Measurements from ENCODE around the gene CD84.
"Not testable (repeated sequence)": the region's sequence is repeated elsewhere in the genome, so short reads cannot be mapped to it uniquely, and the experiment has no call there.

Gene CD84

DNA sequence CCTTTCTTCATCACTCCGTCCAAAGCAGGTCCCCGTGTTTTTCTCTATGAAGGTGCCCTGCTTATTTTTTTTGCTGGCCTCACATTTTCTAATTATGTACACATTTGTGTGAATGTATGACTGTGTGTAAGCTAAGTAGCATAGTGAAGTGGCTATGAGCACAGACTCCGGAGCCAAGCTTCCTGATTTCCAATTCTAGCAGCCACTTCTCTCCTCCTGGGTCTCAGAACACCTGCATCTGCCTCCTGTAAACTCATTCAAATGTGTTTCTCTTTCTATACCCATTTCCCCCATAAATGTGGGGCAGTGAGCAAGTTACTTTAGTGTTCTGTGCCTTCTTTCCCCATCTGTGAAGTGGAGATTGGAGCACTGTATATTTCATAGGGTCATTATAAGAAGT is 58.3 kb downstream of the CD84 start:
- no peak for DNase-seq (ENCODE audit: low read depth in 2 of 2)
- H3K4me3 ChIP-seq (replicated peaks in 1 of 2; ENCODE audit: low read depth in 2 of 2, low read length in 2 of 2) = no peak overlapping the region
- TF ChIP-seq, protein P1, sequence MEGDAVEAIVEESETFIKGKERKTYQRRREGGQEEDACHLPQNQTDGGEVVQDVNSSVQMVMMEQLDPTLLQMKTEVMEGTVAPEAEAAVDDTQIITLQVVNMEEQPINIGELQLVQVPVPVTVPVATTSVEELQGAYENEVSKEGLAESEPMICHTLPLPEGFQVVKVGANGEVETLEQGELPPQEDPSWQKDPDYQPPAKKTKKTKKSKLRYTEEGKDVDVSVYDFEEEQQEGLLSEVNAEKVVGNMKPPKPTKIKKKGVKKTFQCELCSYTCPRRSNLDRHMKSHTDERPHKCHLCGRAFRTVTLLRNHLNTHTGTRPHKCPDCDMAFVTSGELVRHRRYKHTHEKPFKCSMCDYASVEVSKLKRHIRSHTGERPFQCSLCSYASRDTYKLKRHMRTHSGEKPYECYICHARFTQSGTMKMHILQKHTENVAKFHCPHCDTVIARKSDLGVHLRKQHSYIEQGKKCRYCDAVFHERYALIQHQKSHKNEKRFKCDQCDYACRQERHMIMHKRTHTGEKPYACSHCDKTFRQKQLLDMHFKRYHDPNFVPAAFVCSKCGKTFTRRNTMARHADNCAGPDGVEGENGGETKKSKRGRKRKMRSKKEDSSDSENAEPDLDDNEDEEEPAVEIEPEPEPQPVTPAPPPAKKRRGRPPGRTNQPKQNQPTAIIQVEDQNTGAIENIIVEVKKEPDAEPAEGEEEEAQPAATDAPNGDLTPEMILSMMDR (IDR thresholded peaks at IDR 0.05; ENCODE audit: low read depth, low read length) = no peak

DNA sequence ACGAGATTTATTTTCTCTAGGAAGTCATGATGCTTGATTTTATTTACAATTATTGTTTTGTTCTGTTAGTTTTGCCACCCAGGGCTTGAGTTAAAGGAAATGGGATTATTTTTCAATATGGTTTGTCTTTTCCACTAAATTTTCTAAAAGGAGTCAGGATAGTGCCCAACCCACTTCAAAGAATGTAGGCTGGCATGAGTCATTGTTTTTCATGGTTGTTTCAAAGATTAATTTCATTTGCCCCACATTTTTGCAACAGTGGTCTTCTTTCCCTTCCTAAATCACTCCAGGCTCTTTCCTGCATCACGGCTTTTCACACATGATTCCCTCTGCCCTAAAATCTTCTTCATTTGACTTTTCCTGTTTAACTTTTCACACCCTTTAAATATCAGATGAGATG is 58.7 kb downstream of the CD84 start:
- DNase-seq (ENCODE audit: low read depth in 2 of 2) = no peak
- H3K4me3 ChIP-seq (replicated peaks in 1 of 2; ENCODE audit: low read depth in 2 of 2, low read length in 2 of 2) = no peak overlapping the region
- TF ChIP-seq, protein P1 (IDR thresholded peaks at IDR 0.05; ENCODE audit: low read depth, low read length) = no peak

DNA sequence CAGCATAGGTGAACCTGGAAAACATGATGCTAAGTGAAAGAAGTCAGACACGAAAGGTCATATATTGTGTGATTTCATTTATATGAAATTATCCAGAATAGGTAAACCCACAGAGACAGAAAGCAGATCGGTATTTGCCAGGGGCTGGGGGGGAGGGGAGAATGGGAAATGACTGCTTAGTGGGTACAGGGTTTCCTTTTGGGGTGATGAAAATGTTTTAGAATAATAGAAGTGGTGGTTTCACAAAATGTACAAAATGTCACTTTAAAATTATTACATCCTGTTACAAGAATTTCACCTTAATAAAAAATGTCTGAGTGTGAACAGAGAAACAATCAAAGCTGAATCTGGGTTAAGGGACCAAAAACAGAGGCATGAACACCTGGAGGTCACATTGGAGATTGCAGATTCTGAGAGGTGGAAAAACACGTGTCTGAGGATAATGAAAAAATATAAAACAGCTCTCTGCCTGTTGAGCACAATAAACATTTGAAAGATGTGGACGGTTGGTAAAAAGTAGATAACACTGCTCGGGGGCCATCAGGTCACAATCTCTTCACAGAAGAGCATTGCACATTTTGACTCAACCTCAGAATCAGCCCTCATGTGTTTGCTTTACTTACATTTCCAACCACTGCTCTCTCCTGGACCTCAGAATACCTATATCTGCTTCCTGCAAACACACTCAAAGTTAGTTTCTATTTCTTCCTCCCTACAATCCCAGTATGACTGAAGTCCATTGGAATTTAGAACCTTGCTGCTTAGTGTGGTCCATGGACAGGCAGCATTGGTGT is 59.5 kb downstream of the CD84 start:
- no peak overlapping the region for H3K4me3 ChIP-seq (replicated peaks in 1 of 2; ENCODE audit: low read depth in 2 of 2, low read length in 2 of 2)
- TF ChIP-seq, protein P1 (IDR thresholded peaks at IDR 0.05; ENCODE audit: low read depth, low read length) = no peak
- DNase-seq (ENCODE audit: low read depth in 2 of 2) = no peak

DNA sequence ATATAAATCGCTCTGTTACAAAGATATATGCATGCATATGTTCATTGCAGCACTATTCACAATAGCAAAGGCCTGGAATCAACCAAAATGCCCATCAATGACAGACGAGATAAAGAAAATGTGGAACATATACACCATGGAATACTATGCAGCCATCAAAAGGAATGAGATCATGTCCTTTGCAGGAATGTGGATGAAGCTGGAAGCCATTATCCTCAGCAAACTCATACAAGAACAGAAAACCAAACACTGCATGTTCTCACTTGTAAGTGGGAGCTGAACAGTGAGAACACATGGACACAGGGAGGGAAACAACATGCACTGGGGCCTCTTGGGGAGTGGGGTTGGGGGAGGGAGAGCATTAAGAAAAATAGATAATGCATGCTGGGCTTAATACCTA is 61.8 kb downstream of the CD84 start:
- not testable (repeated sequence) for DNase-seq (ENCODE audit: low read depth in 2 of 2); H3K4me3 ChIP-seq (replicated peaks in 1 of 2; ENCODE audit: low read depth in 2 of 2, low read length in 2 of 2)

DNA sequence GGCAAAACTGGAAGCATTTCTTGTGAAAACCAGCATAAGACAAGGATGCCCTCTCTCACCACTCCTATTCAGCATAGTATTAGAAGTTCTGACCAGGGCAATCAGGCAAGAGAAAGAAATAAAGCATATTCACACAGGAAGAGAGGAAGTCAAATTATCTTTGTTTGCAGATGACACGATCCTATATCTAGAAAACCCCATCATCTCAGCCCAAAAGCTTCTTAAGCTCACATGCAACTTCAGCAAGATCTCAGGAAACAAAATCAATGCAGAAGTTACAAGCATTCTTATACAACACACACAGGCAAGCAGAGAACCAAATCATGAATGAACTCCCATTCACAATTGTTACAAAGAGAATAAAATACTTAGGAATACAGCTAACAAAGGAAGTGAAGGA is 63.4 kb downstream of the CD84 start:
- not testable (repeated sequence) for DNase-seq (ENCODE audit: low read depth in 2 of 2); H3K4me3 ChIP-seq (replicated peaks in 1 of 2; ENCODE audit: low read depth in 2 of 2, low read length in 2 of 2)

DNA sequence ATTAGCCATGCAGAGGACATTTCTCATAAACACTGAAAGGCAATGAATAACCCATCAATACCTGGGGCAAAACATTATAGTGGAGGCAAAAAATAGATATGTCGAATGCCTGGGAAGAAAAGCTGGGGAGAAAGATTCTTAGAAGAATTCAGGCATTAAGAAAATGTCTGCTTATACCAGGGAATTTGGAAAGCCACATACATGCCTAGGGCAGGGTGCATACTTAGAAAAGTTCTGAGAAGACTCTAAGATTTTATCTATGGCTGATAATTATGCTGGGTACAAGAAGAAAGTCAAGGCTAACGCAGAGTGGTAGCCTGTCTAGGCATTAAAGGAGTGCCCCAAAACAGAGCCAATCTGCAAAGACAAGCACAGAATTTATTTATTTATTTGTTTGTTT is 74.6 kb downstream of the CD84 start:
- DNase-seq (ENCODE audit: low read depth in 2 of 2) = no peak
- H3K4me3 ChIP-seq (replicated peaks in 1 of 2; ENCODE audit: low read depth in 2 of 2, low read length in 2 of 2) = no peak overlapping the region
- TF ChIP-seq, protein P1 (IDR thresholded peaks at IDR 0.05; ENCODE audit: low read depth, low read length) = no peak

DNA sequence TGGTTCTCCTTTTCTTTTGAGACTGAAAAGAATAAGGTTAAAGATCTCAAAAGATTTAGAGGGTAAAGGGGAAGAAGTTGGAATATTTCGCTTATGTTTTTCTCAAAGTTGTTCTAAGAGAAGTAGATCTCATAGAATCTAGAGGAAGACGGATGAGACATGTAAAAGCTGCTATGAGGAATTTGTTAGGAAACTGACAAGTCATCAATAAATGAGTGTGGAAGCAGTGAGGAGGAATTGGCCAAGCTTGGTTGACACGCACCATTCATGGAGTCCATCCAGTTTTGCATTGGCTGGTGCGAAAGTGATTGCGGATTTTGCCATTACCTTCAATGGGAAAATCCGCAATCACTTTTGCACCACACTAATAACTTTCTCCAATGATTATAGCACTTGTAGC is 76.2 kb downstream of the CD84 start:
- H3K4me3 ChIP-seq (replicated peaks in 1 of 2; ENCODE audit: low read depth in 2 of 2, low read length in 2 of 2) = no peak overlapping the region
- TF ChIP-seq, protein P1 (IDR thresholded peaks at IDR 0.05; ENCODE audit: low read depth, low read length) = no peak
- no peak for DNase-seq (ENCODE audit: low read depth in 2 of 2)
